ENCODE data around the gene SAP30BP.

GRCh38 chr17:75740215-75740614 lies 73.1 kb downstream of the SAP30BP start:
- TF ChIP-seq CTCF (IDR thresholded peaks at IDR 0.05): no peak
- no peak for TF ChIP-seq POLR2A (IDR thresholded peaks at IDR 0.05)

Measured in esophagus squamous epithelium (tissue), 4 donors.